Heart left ventricle (tissue), 16 donors: ENCODE measurements around the gene IWS1. TPM values are rescaled to one million over a fixed set of nuclear protein-coding genes. Genes with fewer than 3 reads are reported as not detected.

Experiments used
- ATAC-seq, 4 donors: fragments of 200-7000 bp; cut with Tn5 transposase; one replicate each; pipeline ENCODE4 v1.9.1; 2020 to 2022; ENCODE audit warnings: moderate library complexity in 4 of 4, mild to moderate bottlenecking in 3 of 4, moderate number of reproducible peaks in 1 of 4
- DNase-seq, 5 donors: peaks; one replicate each; pipeline ENCODE4 v3.0.0-alpha.2; 2020
- H3K27ac ChIP-seq, 12 donors: fragments of 200-600 bp; sonication (generic) in 4 of 12; one replicate each; pipeline versions ENCODE4 v1.5.0 to v1.8.0; 2016 to 2022; ENCODE audit warnings: mild to moderate bottlenecking in 2 of 12
- H3K27me3 ChIP-seq, 9 donors: fragments of 200-600 bp; sonication (generic) in 2 of 9; one replicate each; pipeline versions ENCODE4 v1.5.1 to v1.8.0; 2016 to 2022; ENCODE audit warnings: mild to moderate bottlenecking in 3 of 9
- H3K36me3 ChIP-seq, 9 donors: fragments of 200-600 bp; sonication (generic) in 2 of 9; one replicate each; pipeline versions ENCODE4 v1.5.0 to v1.8.0; 2018 to 2022; ENCODE audit warnings: mild to moderate bottlenecking in 2 of 9
- H3K4me1 ChIP-seq, 12 donors: fragments of 200-600 bp; sonication (generic) in 4 of 12; one replicate each; pipeline versions ENCODE4 v1.5.0 to v1.8.0; 2016 to 2022; ENCODE audit warnings: mild to moderate bottlenecking in 3 of 12
- H3K4me3 ChIP-seq, 12 donors: fragments of 200-600 bp; sonication (generic) in 4 of 12; one replicate each; pipeline versions ENCODE4 v1.5.0 to v1.8.0; 2017 to 2022; ENCODE audit warnings: mild to moderate bottlenecking in 9 of 12, moderate library complexity in 4 of 12
- H3K9me3 ChIP-seq, 12 donors: fragments of 200-600 bp; sonication (generic) in 4 of 12; one replicate each; pipeline versions ENCODE4 v1.5.0 to v1.8.0; 2016 to 2022; ENCODE audit warnings: mild to moderate bottlenecking in 1 of 12
- POLR2A ChIP-seq, 2 donors: fragments of 450-650 bp; IDR thresholded peaks; one replicate each; pipeline ENCODE4 v1.6.1; 2017; ENCODE audit warnings: antibody characterized with exemption in 2 of 2, mild to moderate bottlenecking in 2 of 2, moderate library complexity in 2 of 2
- WGBS, 4 donors: extraction: QIAGEN DNeasy Blood & Tissue Kit in 2 of 4; methylation state at CpG; one replicate each; pipeline versions ENCODE4 v1.1.5 to v1.1.7; 2013 to 2018; 5-methylcytosine and 5-hydroxymethylcytosine counted together
- intact Hi-C, 10 donors: fragments of 100-400 bp; cut with DNase I; formaldehyde crosslinking; loops; one replicate each; pipeline versions ENCODE4 v1.11.1 to v1.14.2; 2022
- polyA plus RNA-seq, 2 donors: library from polyadenylated mRNA; stranded (reverse); fragments of 200-250 nt; gene quantifications; one replicate each; pipeline ENCODE4 v1.2.3, GENCODE V29; 2013
- total RNA-seq, 9 donors: library from RNA; depleted of rRNA in 2 of 9; stranded (reverse); fragments of >200 nt in 2 of 9; fragmentation: NEBNext Ultra II Directional in 3 of 9; extraction: Animal tissue kit (Norgen Biotek cat#: 25700) in 3 of 9; gene quantifications; one replicate each; pipeline versions ENCODE4 v1.1.0 to v1.2.4, GENCODE V29; 2016 to 2023
- TF ChIP-seq, protein P1 (sequence below), 12 donors: fragments of 200-600 bp; sonication (generic) in 4 of 12; IDR thresholded peaks; one replicate each; pipeline versions ENCODE4 v1.5.0 to v1.8.0; 2018 to 2022; ENCODE audit warnings: antibody characterized with exemption in 12 of 12, mild to moderate bottlenecking in 5 of 12
- donor health status: ischemic (EF 13 %, LVEDD 7.1; RV severe dilation, severe dysfunction).
- donor health status: healthy with polysubstance abuse.
- donor health status: DM: no; HTN: yes; CAD: no.
- donor health status: DM: no; HTN: no; CAD: no.
- donor health status: ischemic (EF 25% LVEDD 6.9; RV normal size, moderate dysfunction).
- donor health status: ischemic (EF 25% LVEDD 5.7; RV mildly dilated, moderate dysfunction).
- donor health status: healthy.
- donor health status: DM: yes; HTN: yes; CAD: no.
- donor health status: ischemic (EF 35%, LVEDD 5.7; RV mildly dilated, moderate dysfunction).
- donor health status: nonischemic (EF 11% LVEDD 7.7; RV severe dilation, severe dysfunction).
- donor health status: DM: yes; HTN: yes; CAD: no.
- donor health status: PGD.
- donor health status: ischemic (EF 29% LVEDD 5.4; RV normal size, mild dysfunction).
- donor health status: nonischemic (EF 23%, LVEDD 6.1; RV moderate dilation, normal function).

Gene IWS1
- total and polyA plus RNA-seq, 11 donors: 37.6 to 62.2 (median 46.5) TPM

DNA sequence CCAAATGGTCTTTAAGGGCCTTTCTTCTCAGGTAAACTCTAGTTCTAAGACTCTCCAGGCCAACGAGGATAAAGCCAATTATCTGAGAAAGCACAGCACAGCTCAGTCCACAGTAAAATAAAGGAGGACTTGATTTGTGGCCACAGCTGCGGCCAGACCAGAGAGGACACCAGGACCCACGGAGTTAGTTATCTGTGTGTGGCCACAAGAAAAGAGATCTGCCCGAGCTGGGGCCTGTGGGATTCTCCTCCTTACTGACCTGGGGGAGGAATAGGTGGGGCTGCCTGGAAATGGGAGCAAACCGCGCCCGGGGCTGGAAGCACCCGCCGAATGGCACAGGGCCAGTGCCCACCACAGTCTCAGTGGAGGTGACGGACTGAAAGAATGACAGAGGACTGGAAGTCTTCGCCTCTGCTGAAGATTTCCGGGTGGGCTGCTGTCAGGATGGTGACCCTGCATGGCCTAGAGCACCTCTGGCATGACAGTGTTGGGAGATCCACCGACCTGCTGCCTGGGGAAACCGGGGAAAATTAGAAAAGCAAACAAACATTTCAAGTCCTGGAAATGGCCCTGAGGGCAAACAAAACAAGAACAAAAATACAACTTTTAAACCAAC, 94.8 kb downstream of the IWS1 start:
- no peak for ATAC-seq
- WGBS, 4 donors: 72 to 82% (median 79%) methylated on average over 11 to 14 of the region's 14 CpGs
- intact Hi-C loops: no loop called here

More for the DNA sequence above, 94.8 kb downstream of the IWS1 start:
- Histone ChIP-seq H3K4me3 (no peak overlapping the region), H3K9me3 (no peaks in the 10 kb centered on the region), H3K4me1 (no peaks in the 10 kb centered on the region), H3K36me3 (peaks cover 0 to 5% (median 0%) of the 10 kb centered on the region in 9 donors), H3K27ac (no peak overlapping the region), H3K27me3 (no peaks in the 10 kb centered on the region)
- no peak for DNase-seq
- TF ChIP-seq, protein P1, sequence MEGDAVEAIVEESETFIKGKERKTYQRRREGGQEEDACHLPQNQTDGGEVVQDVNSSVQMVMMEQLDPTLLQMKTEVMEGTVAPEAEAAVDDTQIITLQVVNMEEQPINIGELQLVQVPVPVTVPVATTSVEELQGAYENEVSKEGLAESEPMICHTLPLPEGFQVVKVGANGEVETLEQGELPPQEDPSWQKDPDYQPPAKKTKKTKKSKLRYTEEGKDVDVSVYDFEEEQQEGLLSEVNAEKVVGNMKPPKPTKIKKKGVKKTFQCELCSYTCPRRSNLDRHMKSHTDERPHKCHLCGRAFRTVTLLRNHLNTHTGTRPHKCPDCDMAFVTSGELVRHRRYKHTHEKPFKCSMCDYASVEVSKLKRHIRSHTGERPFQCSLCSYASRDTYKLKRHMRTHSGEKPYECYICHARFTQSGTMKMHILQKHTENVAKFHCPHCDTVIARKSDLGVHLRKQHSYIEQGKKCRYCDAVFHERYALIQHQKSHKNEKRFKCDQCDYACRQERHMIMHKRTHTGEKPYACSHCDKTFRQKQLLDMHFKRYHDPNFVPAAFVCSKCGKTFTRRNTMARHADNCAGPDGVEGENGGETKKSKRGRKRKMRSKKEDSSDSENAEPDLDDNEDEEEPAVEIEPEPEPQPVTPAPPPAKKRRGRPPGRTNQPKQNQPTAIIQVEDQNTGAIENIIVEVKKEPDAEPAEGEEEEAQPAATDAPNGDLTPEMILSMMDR (IDR thresholded peaks at IDR 0.05): no peak
- no peak for TF ChIP-seq POLR2A (IDR thresholded peaks at IDR 0.05)

Other genes starting within 250 kb of the IWS1 start
- gene ERCC3, start 232.3 kb downstream of the IWS1 start, total RNA-seq: 10 to 100 TPM; 18.1 to 27.9 (median 23.1) TPM
- 10 to 100 TPM; 12.6 to 33.1 TPM for gene ERCC3, start 232.3 kb downstream of the IWS1 start, polyA plus RNA-seq
- 10 to 100 TPM; 19.1 to 37.6 (median 26.1) TPM for gene MAP3K2, start 138.5 kb downstream of the IWS1 start, total RNA-seq
- gene MAP3K2, start 138.5 kb downstream of the IWS1 start, polyA plus RNA-seq: 1 to 10 TPM; 4.0 to 7.5 TPM
- gene PROC, start 108.1 kb downstream of the IWS1 start, total RNA-seq: not detected
- gene PROC, start 108.1 kb downstream of the IWS1 start, polyA plus RNA-seq: not detected
- 1 to 10 TPM in 3 of 9 donors, under 1 TPM in 6; 0.20 to 2.1 (median 0.70) TPM for gene MYO7B, start 9.2 kb upstream of the IWS1 start, total RNA-seq
- gene MYO7B, start 9.2 kb upstream of the IWS1 start, polyA plus RNA-seq: 1 to 10 TPM; 1.1 to 1.6 TPM
- under 1 TPM in 6 of 9 donors, not detected in 3; 0.10 to 0.36 (median 0.24) TPM for gene GPR17, start 119.7 kb upstream of the IWS1 start, total RNA-seq
- 1 to 10 TPM in 1 of 2 donors, under 1 TPM in 1; 0.26 to 8.0 TPM for gene GPR17, start 119.7 kb upstream of the IWS1 start, polyA plus RNA-seq
- 100 to 1,000 TPM in 7 of 9 donors, 10 to 100 TPM in 2; 97.1 to 225 (median 158) TPM for gene LIMS2, start 149.0 kb upstream of the IWS1 start, total RNA-seq
- gene LIMS2, start 149.0 kb upstream of the IWS1 start, polyA plus RNA-seq: 100 to 1,000 TPM; 115 to 293 TPM
- gene SFT2D3, start 175.0 kb upstream of the IWS1 start, total RNA-seq: 1 to 10 TPM; 2.4 to 5.2 (median 3.7) TPM
- gene SFT2D3, start 175.0 kb upstream of the IWS1 start, polyA plus RNA-seq: 1 to 10 TPM; 2.8 to 3.4 TPM